PC-9 (cell line): Measurements from ENCODE around the gene CELF4. TPM values are rescaled to one million over a fixed set of nuclear protein-coding genes. Genes with fewer than 3 reads are reported as not detected.

ENCODE experiments used
- BruUV-seq: library from RNA; stranded (reverse); fragments of 400-500 nt; replicated peaks from 2 replicates; lab custom pipeline; 2021; lab: Mats Ljungman, UMichigan
- CTCF ChIA-PET: fragments of 300-600 bp; sonication (Branson Sonifier 250); formaldehyde crosslinking; loops from one replicate; lab custom pipeline; 2022; ENCODE audit warnings: antibody characterized with exemption; lab: Charles Lee
- POLR2A ChIA-PET: fragments of 300-600 bp; sonication (Branson Sonifier 250); formaldehyde crosslinking; loops from one replicate; lab custom pipeline; 2022; ENCODE audit warnings: antibody characterized with exemption; ENCODE audit not compliant: unreplicated experiment; lab: Charles Lee
- DNase-seq, 2 experiments: peaks; one replicate each; pipeline versions ENCODE4 v3.0.0 to v3.0.0-alpha.2; 2015 to 2022; ENCODE audit warnings: mixed read lengths in 1 of 2
- H2AFZ ChIP-seq: fragments of 200-600 bp; sonication (generic); 2 replicates; pipeline ENCODE4 v1.8.1; 2017; ENCODE audit warnings: antibody characterized with exemption
- H3F3A ChIP-seq: fragments of 200-600 bp; sonication (generic); 2 replicates; pipeline ENCODE4 v1.8.1; 2017; ENCODE audit warnings: antibody characterized with exemption, mild to moderate bottlenecking, low read depth; ENCODE audit not compliant: insufficient read depth
- H3K27ac ChIP-seq: fragments of 200-600 bp; sonication (generic); 2 replicates; pipeline ENCODE4 v1.6.1; 2016; ENCODE audit warnings: mixed run types
- H3K27me3 ChIP-seq: fragments of 200-600 bp; sonication (generic); 2 replicates; pipeline ENCODE4 v1.6.1; 2016; ENCODE audit warnings: low read depth, mixed run types; ENCODE audit not compliant: insufficient read depth
- H3K36me3 ChIP-seq: fragments of 200-600 bp; sonication (generic); 2 replicates; pipeline ENCODE4 v1.6.1; 2016; ENCODE audit warnings: low read depth, mixed run types
- H3K4me1 ChIP-seq: fragments of 200-600 bp; sonication (generic); replicated peaks from 2 replicates; pipeline ENCODE4 v1.6.1; 2016; ENCODE audit warnings: mixed run types; ENCODE audit not compliant: insufficient read depth
- H3K4me2 ChIP-seq: fragments of 200-600 bp; sonication (generic); 2 replicates; pipeline ENCODE4 v1.6.1; 2017; ENCODE audit warnings: mixed run types
- H3K4me3 ChIP-seq: fragments of 200-600 bp; sonication (generic); 2 replicates; pipeline ENCODE4 v1.6.1; 2016; ENCODE audit warnings: mixed run types
- H3K79me2 ChIP-seq: fragments of 200-600 bp; sonication (generic); 2 replicates; pipeline ENCODE4 v1.6.1; 2017; ENCODE audit warnings: low read depth, mixed run types
- H3K9me2 ChIP-seq: fragments of 200-600 bp; sonication (generic); 2 replicates; pipeline ENCODE4 v1.8.1; 2017; ENCODE audit warnings: mild to moderate bottlenecking; ENCODE audit not compliant: insufficient read depth
- H3K9me3 ChIP-seq: fragments of 200-600 bp; sonication (generic); 2 replicates; pipeline ENCODE4 v1.8.1; 2016; ENCODE audit warnings: low read depth; ENCODE audit not compliant: insufficient read depth
- H4K20me1 ChIP-seq: fragments of 200-600 bp; sonication (generic); 2 replicates; pipeline ENCODE4 v1.8.1; 2017; ENCODE audit not compliant: insufficient read depth
- EZH2 ChIP-seq: fragments of 200-600 bp; sonication (generic); IDR thresholded peaks from 2 replicates; pipeline ENCODE4 v1.8.0; 2017; ENCODE audit warnings: antibody characterized with exemption, low read depth
- intact Hi-C: fragments of 100-400 bp; cut with micrococcal nuclease; formaldehyde crosslinking; loops from one replicate; pipeline ENCODE4 v1.10.0; 2022; ENCODE audit not compliant: unreplicated experiment
- total RNA-seq: library from RNA; stranded (reverse); gene quantifications from 2 replicates; pipeline ENCODE4 v1.2.3, GENCODE V29; 2021
- TF ChIP-seq, protein P1 (sequence below): fragments of 200-600 bp; sonication (generic); conservative IDR thresholded peaks from 2 replicates; pipeline ENCODE4 v1.6.1; 2017; ENCODE audit warnings: mixed run types, antibody characterized with exemption, mild to moderate bottlenecking, moderate library complexity

CELF4 gene
- total RNA-seq, 1 experiment from 2014 or later, result 1.2 TPM

DNA sequence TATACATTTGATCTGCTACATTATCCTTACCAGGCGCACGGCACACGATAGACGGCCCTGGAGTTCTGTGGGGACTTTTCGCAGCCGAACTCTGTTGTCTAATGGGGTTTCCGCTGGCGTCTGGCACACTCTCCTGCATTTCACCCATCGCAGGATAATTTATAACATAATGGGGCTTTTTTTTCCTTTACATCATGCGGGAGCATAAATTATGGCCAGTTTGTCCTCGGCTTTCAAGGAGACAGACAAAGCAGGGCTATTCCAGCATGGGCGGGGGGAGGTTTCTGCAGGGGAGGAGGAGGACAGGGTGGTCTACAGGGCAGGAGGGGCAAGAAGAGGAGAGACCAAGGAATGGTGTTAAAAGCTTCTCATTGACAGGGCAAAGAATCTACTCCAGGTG, 279.8 kb downstream of the CELF4 start:
- Histone ChIP-seq H3K4me2 (no peak overlapping the region), H3K36me3 (no peaks in the 10 kb centered on the region), H2AFZ (no peak overlapping the region), H3K27me3 (no peaks in the 10 kb centered on the region; the same call in 1 of the 2 replicates), H3K9me2 (no peaks in the 10 kb centered on the region), H3K4me1 (no peaks in the 10 kb centered on the region), H4K20me1 (no peaks in the 10 kb centered on the region), H3K4me3 (no peak overlapping the region), H3K9me3 (no peaks in the 10 kb centered on the region), H3F3A (no peaks in the 10 kb centered on the region), H3K27ac (no peak overlapping the region), H3K79me2 (no peaks in the 10 kb centered on the region)
- intact Hi-C loops, result no loop called here
- POLR2A ChIA-PET, result no interaction called here
- BruUV-seq, result no TSS peak
- CTCF ChIA-PET, result no interaction called here
- TF ChIP-seq, protein P1, sequence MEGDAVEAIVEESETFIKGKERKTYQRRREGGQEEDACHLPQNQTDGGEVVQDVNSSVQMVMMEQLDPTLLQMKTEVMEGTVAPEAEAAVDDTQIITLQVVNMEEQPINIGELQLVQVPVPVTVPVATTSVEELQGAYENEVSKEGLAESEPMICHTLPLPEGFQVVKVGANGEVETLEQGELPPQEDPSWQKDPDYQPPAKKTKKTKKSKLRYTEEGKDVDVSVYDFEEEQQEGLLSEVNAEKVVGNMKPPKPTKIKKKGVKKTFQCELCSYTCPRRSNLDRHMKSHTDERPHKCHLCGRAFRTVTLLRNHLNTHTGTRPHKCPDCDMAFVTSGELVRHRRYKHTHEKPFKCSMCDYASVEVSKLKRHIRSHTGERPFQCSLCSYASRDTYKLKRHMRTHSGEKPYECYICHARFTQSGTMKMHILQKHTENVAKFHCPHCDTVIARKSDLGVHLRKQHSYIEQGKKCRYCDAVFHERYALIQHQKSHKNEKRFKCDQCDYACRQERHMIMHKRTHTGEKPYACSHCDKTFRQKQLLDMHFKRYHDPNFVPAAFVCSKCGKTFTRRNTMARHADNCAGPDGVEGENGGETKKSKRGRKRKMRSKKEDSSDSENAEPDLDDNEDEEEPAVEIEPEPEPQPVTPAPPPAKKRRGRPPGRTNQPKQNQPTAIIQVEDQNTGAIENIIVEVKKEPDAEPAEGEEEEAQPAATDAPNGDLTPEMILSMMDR, result no peak
- TF ChIP-seq EZH2, result no peak
- DNase-seq, result no peak

DNA sequence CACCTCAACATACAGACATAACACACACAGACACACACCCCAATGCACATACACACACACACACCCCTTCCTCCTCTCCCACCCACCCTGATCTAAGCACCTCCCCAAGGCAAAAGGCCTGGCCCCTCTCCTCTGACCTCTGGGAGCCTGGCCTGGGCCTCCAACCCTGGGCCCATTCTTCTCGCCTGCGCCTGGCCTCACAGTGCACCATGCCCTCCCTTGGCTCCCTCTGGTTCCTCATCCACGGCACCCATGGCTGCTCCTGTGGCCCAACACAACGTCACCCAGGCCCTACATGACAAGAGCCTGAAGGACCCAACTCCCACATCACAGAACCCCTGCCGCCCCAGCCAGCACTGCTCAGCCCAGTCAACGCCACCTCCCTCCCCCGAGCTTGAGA, 281.3 kb downstream of the CELF4 start:
- TF ChIP-seq, protein P1, result no peak
- no peak for TF ChIP-seq EZH2
- Histone ChIP-seq H3K27me3 (peaks cover 4% of the 10 kb centered on the region; the same call in 1 of the 2 replicates), H3K9me3 (no peaks in the 10 kb centered on the region)

DNA sequence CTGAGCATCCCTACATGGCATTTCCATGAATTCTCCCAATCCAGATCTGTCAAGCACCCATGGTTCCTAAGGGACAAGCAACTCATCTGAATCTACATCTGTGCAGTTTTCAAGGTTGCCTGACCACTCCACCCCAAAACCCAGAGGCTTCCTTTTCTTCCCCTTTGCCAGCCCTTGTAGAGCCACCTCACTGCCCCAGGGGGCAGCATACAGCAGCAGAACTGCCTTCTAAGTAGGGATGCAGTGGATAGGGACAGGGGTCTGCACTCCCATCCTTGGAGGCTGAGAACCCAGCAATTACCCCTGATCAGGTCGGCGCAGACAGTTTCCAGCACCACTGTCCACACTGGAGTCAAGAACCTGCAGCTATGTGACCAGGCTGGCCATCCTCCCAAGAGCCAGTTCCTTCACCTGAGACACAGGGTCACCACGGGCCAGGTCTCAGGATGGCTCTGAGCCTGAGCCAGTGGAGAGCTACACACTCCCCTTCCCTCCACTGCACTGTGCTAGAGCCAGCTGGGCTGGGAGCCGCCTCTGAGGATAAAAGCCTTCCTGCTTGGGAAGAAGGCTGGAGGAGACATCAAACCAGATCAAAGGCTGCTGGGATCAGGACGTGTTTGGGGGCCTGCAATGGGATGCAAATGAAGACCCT, 283.1 kb downstream of the CELF4 start:
- Histone ChIP-seq H3K4me3 (no peak overlapping the region), H3K79me2 (no peaks in the 10 kb centered on the region), H3K27me3 (peaks cover 8% of the 10 kb centered on the region; the same call in 1 of the 2 replicates), H3K36me3 (no peaks in the 10 kb centered on the region), H3K9me2 (no peaks in the 10 kb centered on the region), H3K9me3 (no peaks in the 10 kb centered on the region), H3K4me2 (no peak overlapping the region), H3K4me1 (no peaks in the 10 kb centered on the region), H4K20me1 (no peaks in the 10 kb centered on the region), H2AFZ (no peak overlapping the region), H3K27ac (no peak overlapping the region), H3F3A (no peaks in the 10 kb centered on the region)
- TF ChIP-seq EZH2, result no peak
- TF ChIP-seq, protein P1, result peak; percentile 47
- DNase-seq, result no peak
- CTCF ChIA-PET, result no interaction called here
- BruUV-seq, result no TSS peak
- POLR2A ChIA-PET, result no interaction called here
- intact Hi-C loops, result no loop called here

More for the DNA sequence above, 281.3 kb downstream of the CELF4 start:
- no TSS peak for BruUV-seq
- Histone ChIP-seq H3K79me2 (no peaks in the 10 kb centered on the region), H3K4me3 (no peak overlapping the region), H3F3A (no peaks in the 10 kb centered on the region), H3K27ac (no peak overlapping the region), H3K36me3 (no peaks in the 10 kb centered on the region), H3K4me2 (no peak overlapping the region), H3K9me2 (no peaks in the 10 kb centered on the region), H3K4me1 (no peaks in the 10 kb centered on the region), H2AFZ (no peak overlapping the region), H4K20me1 (no peaks in the 10 kb centered on the region)
- intact Hi-C loops, result no loop called here
- ChIA-PET POLR2A (no interaction called here), CTCF (no interaction called here)
- no peak for DNase-seq
